ENCODE results near the gene CACNA1B. TPM values are rescaled to one million over a fixed set of nuclear protein-coding genes. Genes with fewer than 3 reads are reported as not detected.
A peak's percentile ranks its signal among the peaks of the same experiment; 100 is the strongest.

The CACNA1B gene
- total RNA-seq, 1 donor from 2014 or later: 3.1 TPM

DNA sequence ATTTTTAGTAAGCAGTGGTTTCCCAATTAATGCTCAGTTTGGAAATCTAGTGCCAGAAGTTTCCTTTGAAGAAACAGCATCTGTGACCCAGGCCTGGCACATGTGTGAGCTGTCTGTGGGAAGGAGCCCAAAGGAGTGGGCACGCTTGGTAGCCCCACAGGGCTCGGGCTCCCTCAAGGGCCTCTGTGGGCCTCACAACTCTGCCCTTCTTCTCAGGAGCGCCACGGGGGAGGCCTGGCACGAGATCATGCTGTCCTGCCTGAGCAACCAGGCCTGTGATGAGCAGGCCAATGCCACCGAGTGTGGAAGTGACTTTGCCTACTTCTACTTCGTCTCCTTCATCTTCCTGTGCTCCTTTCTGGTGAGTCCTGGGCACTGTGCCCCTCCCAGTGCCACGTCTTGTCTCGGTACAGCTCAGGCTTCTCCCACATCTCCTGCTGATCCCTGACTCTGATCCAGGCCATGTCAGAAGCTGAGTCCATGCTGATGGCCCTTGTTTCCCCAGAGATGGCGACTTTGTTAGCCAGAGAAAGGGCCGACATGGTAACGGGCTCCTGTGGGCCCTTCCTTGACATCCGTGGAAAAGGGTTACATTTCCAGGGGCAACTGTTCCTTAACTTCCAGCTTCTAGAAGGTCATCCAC lies 200.4 kb downstream of the CACNA1B start:
- Mint-ChIP-seq H3K27ac (ENCODE audit: unreplicated experiment) (peak overlapping the region; percentile 3), H3K36me3 (ENCODE audit: low read depth) (peaks cover 7% of the 10 kb centered on the region)

DNA sequence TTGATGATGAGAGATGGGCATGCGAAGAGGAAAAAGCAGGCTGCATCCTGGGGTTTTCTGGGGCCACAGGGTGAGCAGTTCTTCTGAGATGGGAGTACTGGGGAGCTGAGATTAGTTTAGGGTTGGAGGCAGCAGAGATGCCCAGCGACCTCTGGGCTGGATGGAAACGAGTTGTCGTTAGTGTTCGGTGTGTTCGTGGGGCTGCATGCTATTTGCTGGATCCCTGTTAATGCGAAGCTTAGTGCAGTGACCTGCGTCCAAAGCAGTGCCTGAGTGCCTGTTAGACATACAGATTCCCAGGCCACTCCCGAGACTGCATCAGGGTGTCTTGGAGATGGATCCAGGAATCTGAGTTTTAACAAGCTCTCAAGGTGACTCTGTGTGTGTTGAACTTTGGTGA lies 201.3 kb downstream of the CACNA1B start:
- Mint-ChIP-seq H3K4me3 (no peak overlapping the region), H3K36me3 (ENCODE audit: low read depth) (peaks cover 7% of the 10 kb centered on the region), H3K27ac (ENCODE audit: unreplicated experiment) (peak overlapping the region; percentile 3), H3K27me3 (ENCODE audit: low read depth) (peaks cover 7% of the 10 kb centered on the region), H3K9me3 (no peaks in the 10 kb centered on the region), H3K4me1 (no peaks in the 10 kb centered on the region)
- TF ChIP-seq, protein P1, sequence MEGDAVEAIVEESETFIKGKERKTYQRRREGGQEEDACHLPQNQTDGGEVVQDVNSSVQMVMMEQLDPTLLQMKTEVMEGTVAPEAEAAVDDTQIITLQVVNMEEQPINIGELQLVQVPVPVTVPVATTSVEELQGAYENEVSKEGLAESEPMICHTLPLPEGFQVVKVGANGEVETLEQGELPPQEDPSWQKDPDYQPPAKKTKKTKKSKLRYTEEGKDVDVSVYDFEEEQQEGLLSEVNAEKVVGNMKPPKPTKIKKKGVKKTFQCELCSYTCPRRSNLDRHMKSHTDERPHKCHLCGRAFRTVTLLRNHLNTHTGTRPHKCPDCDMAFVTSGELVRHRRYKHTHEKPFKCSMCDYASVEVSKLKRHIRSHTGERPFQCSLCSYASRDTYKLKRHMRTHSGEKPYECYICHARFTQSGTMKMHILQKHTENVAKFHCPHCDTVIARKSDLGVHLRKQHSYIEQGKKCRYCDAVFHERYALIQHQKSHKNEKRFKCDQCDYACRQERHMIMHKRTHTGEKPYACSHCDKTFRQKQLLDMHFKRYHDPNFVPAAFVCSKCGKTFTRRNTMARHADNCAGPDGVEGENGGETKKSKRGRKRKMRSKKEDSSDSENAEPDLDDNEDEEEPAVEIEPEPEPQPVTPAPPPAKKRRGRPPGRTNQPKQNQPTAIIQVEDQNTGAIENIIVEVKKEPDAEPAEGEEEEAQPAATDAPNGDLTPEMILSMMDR (conservative IDR thresholded peaks at IDR 0.05): no peak
- DNase-seq (ENCODE audit: low read depth, low spot score): no peak

More for the DNA sequence above, 200.4 kb downstream of the CACNA1B start:
- Mint-ChIP-seq H3K4me1 (no peaks in the 10 kb centered on the region), H3K4me3 (no peak overlapping the region), H3K9me3 (no peaks in the 10 kb centered on the region), H3K27me3 (ENCODE audit: low read depth) (peaks cover 7% of the 10 kb centered on the region)
- TF ChIP-seq, protein P1 (conservative IDR thresholded peaks at IDR 0.05): no peak
- no peak for DNase-seq (ENCODE audit: low read depth, low spot score)

DNA sequence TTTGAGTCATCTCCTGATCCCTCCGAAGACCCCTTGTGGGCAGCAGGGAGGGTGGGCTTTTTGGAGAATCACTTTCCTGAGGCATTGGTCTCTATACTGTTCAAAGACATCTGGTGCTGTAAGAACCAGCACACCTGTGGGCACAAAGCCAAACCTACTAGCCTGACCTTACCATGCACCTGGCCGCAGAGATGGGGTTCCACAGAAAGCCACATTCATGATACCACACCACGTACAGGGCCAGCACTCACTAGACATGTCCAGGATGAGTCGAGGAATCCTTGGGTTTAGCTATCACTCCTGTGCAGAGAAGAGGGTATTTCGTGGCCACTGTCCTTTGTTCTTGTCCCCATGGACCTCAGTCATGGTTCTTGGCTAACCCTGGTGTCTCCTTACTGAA lies 203.4 kb downstream of the CACNA1B start:
- Mint-ChIP-seq H3K27me3 (ENCODE audit: low read depth) (peaks cover 7% of the 10 kb centered on the region), H3K9me3 (peaks cover 7% of the 10 kb centered on the region), H3K4me1 (no peaks in the 10 kb centered on the region), H3K4me3 (no peak overlapping the region), H3K36me3 (ENCODE audit: low read depth) (peaks cover 14% of the 10 kb centered on the region), H3K27ac (ENCODE audit: unreplicated experiment) (no peak overlapping the region)
- no peak for DNase-seq (ENCODE audit: low read depth, low spot score)
- TF ChIP-seq, protein P1 (conservative IDR thresholded peaks at IDR 0.05): no peak

DNA sequence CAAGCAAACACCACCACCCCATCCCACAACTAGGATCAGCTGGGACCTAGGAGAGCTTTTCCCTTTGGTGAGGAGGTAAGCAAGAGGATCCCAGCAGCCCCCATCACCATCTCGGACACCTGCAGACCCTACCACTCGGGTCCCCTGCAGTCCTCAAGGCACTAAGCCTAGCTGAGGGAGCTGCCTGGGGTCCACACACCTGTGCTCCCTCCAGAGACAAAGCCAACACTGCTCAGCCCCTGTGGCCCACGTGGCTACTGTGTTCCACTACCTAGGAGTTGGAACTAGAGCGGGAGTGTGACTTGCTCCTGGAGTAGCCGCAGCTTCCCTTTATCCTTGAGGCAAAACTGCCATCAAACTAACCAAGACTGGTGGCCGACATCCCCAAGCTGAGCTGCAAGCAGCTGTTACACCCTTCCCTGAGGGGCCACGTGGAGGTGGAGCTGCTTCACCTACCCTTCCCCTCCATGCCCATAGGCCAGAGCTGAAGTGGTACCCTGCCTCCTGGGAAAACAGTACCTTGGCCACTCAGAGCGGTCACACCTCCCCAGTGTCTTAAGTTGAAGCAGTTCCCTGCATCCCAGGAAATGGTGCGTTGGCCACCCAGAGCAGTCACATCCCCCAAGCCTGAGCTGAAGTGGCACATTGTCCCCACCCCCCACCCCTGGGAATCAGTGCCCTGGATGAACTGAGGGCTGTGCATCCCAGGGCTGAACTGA lies 205.5 kb downstream of the CACNA1B start:
- H3K27me3 Mint-ChIP-seq (ENCODE audit: low read depth): peaks cover 7% of the 10 kb centered on the region
- peaks cover 16% of the 10 kb centered on the region for H3K9me3 Mint-ChIP-seq
- DNase-seq (ENCODE audit: low read depth, low spot score): no peak
- peaks cover 14% of the 10 kb centered on the region for H3K36me3 Mint-ChIP-seq (ENCODE audit: low read depth)
- no peak overlapping the region for H3K27ac Mint-ChIP-seq (ENCODE audit: unreplicated experiment)
- no peak overlapping the region for H3K4me3 Mint-ChIP-seq
- TF ChIP-seq, protein P1 (conservative IDR thresholded peaks at IDR 0.05): no peak
- H3K4me1 Mint-ChIP-seq: no peaks in the 10 kb centered on the region

DNA sequence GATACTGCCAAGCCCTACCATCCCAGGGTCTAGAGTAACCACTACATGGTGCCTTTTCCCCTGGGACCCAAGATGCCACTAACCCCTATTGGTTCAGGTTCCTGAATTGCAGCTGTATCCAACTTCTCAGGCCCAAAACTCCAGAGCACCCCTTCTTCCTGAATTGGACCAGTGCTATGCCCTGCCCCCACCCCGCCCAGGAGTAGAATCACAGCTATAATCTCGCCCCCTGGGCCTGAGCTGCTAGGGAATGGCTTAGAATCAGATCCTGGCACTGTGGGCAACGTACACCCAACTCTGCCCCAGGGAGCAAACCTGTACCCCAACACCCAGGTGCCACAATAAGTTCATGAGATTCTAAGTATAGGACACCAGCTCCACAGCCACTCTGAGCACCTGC lies 206.3 kb downstream of the CACNA1B start:
- DNase-seq (ENCODE audit: low read depth, low spot score): no peak
- peaks cover 8% of the 10 kb centered on the region for H3K27me3 Mint-ChIP-seq (ENCODE audit: low read depth)
- TF ChIP-seq, protein P1 (conservative IDR thresholded peaks at IDR 0.05): no peak
- H3K4me1 Mint-ChIP-seq: no peaks in the 10 kb centered on the region
- H3K9me3 Mint-ChIP-seq: peaks cover 16% of the 10 kb centered on the region
- peaks cover 14% of the 10 kb centered on the region for H3K36me3 Mint-ChIP-seq (ENCODE audit: low read depth)
- no peak overlapping the region for H3K4me3 Mint-ChIP-seq
- no peak overlapping the region for H3K27ac Mint-ChIP-seq (ENCODE audit: unreplicated experiment)

Data from neural crest cell (in vitro differentiated cells).